GM23248 (cell line): ENCODE data around the gene REEP5. TPM values are rescaled to one million over a fixed set of nuclear protein-coding genes. Genes with fewer than 3 reads are reported as not detected.

Experiments
- DNase-seq: peaks from one replicate; pipeline ENCODE4 v3.0.0-alpha.2; 2015
- H2AFZ ChIP-seq: fragments of 200-600 bp; sonication (generic); 2 replicates; pipeline ENCODE4 v1.6.1; 2016; ENCODE audit warnings: antibody characterized with exemption
- H3F3A ChIP-seq: fragments of 200-600 bp; sonication (generic); 2 replicates; pipeline ENCODE4 v1.6.1; 2016; ENCODE audit warnings: mild to moderate bottlenecking, antibody characterized with exemption, mixed run types; ENCODE audit not compliant: insufficient read depth
- H3K27ac ChIP-seq: fragments of 200-600 bp; sonication (generic); 2 replicates; pipeline ENCODE4 v1.5.1; 2016; ENCODE audit warnings: mild to moderate bottlenecking
- H3K27me3 ChIP-seq: fragments of 200-600 bp; sonication (generic); replicated peaks from 2 replicates; pipeline ENCODE4 v1.6.1; 2016; ENCODE audit warnings: mild to moderate bottlenecking; ENCODE audit not compliant: insufficient read depth
- H3K36me3 ChIP-seq: fragments of 200-600 bp; sonication (generic); 2 replicates; pipeline ENCODE4 v1.6.1; 2016; ENCODE audit warnings: low read depth, mild to moderate bottlenecking
- H3K4me1 ChIP-seq: fragments of 200-600 bp; sonication (generic); 2 replicates; pipeline ENCODE4 v1.6.1; 2016; ENCODE audit warnings: mild to moderate bottlenecking; ENCODE audit not compliant: insufficient read depth
- H3K4me2 ChIP-seq: fragments of 200-600 bp; sonication (generic); one replicate; pipeline ENCODE4 v1.6.1; 2016; ENCODE audit warnings: mild to moderate bottlenecking; ENCODE audit not compliant: unreplicated experiment
- H3K4me3 ChIP-seq: fragments of 200-600 bp; sonication (generic); 2 replicates; pipeline ENCODE4 v1.5.1; 2016; ENCODE audit warnings: mild to moderate bottlenecking
- H3K79me2 ChIP-seq: fragments of 200-600 bp; sonication (generic); 2 replicates; pipeline ENCODE4 v1.6.1; 2016; ENCODE audit warnings: mild to moderate bottlenecking; ENCODE audit not compliant: insufficient read depth
- H3K9ac ChIP-seq: fragments of 200-600 bp; sonication (generic); 2 replicates; pipeline ENCODE4 v1.6.1; 2016; ENCODE audit warnings: mild to moderate bottlenecking
- H3K9me2 ChIP-seq: fragments of 200-600 bp; sonication (generic); 2 replicates; pipeline ENCODE4 v1.6.1; 2016; ENCODE audit warnings: mixed run types, mild to moderate bottlenecking, moderate library complexity; ENCODE audit not compliant: insufficient read depth
- H3K9me3 ChIP-seq: fragments of 200-600 bp; sonication (generic); one replicate; pipeline ENCODE4 v1.6.1; 2017; ENCODE audit warnings: low read depth
- H4K20me1 ChIP-seq: fragments of 200-600 bp; sonication (generic); 2 replicates; pipeline ENCODE4 v1.6.0; 2016; ENCODE audit not compliant: insufficient read depth
- EZH2 ChIP-seq: fragments of 200-600 bp; sonication (generic); IDR thresholded peaks from 2 replicates; pipeline ENCODE4 v1.6.1; 2018; ENCODE audit warnings: antibody characterized with exemption, mild to moderate bottlenecking; ENCODE audit not compliant: insufficient read depth, poor library complexity, severe bottlenecking
- EZH2phosphoT487 ChIP-seq: fragments of 200-600 bp; sonication (generic); IDR thresholded peaks from 2 replicates; pipeline ENCODE4 v1.6.1; 2018; ENCODE audit warnings: antibody characterized with exemption, moderate library complexity, mild to moderate bottlenecking, low read depth; ENCODE audit not compliant: insufficient read depth
- WGBS, 2 experiments: methylation state at CpG; one replicate each; pipeline ENCODE4 v1.1.6; 2015 to 2017; ENCODE audit warnings: low lambda C conversion rate in 2 of 2, low coverage in 1 of 2; ENCODE audit errors: missing lambda C conversion rate in 2 of 2; 5-methylcytosine and 5-hydroxymethylcytosine counted together
- in situ Hi-C: fragments of 300-500 bp; cut with MboI; formaldehyde crosslinking; loops from 2 replicates; pipeline ENCODE4 v1.15.0; 2020
- polyA plus RNA-seq: library from polyadenylated mRNA; unstranded; fragments of >200 nt; fragmentation: Nextera tagmentation; extraction: Ambion mirVana; gene quantifications from 2 replicates; pipeline ENCODE4 v1.2.1, GENCODE V29; 2016
- total RNA-seq: library from RNA; depleted of rRNA; stranded (reverse); fragments of >200 nt; shearing (Covaris generic); gene quantifications from 2 replicates; pipeline ENCODE4 v1.2.3, GENCODE V29; 2014

REEP5 gene
- total and polyA plus RNA-seq, 2 experiments from 2014 or later: 52.3 to 227 TPM

DNA sequence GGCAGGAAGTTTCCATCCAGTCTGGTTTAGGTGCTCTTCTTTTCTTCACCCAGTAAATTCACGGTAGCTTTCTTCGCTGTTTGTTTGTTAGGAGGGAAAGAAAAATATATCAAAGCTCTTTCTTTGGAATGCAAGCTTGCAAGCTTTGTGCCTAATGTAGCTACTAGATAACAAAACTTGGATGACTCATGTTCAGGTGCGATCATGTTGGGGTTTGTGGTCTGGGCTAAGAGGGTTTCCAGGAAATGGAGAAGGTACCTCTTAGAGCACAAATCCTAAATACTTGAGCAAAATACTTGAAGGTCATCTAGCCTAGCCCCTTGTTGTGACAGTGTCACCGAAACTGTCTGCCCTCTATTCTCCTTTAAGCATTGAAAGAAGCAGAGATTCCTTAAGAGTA, 43.3 kb downstream of the REEP5 start:
- 82 to 88% methylated on average over 4 of the region's 4 CpGs for WGBS, 2 experiments
- H4K20me1 ChIP-seq: no peaks in the 10 kb centered on the region

GRCh38 chr5:112878101-112878500, 43.9 kb downstream of the REEP5 start:
- no peak overlapping the region for H3K27ac ChIP-seq
- no peaks in the 10 kb centered on the region for H3K9me3 ChIP-seq
- peaks cover 33% of the 10 kb centered on the region for H3F3A ChIP-seq
- in situ Hi-C loops: no loop called here
- peaks cover 27% of the 10 kb centered on the region for H3K36me3 ChIP-seq
- no peaks in the 10 kb centered on the region for H3K4me1 ChIP-seq
- H4K20me1 ChIP-seq: no peaks in the 10 kb centered on the region
- DNase-seq: no peak
- no peak overlapping the region for H2AFZ ChIP-seq
- H3K27me3 ChIP-seq: no peaks in the 10 kb centered on the region
- no peak overlapping the region for H3K4me2 ChIP-seq
- WGBS, 2 experiments: 70 to 75% methylated on average over 4 of the region's 4 CpGs
- peaks cover 64% of the 10 kb centered on the region for H3K79me2 ChIP-seq
- no peak for TF ChIP-seq EZH2phosphoT487
- TF ChIP-seq EZH2: no peak
- H3K9ac ChIP-seq: no peak overlapping the region
- H3K4me3 ChIP-seq: no peak overlapping the region
- no peaks in the 10 kb centered on the region for H3K9me2 ChIP-seq

More for the DNA sequence above, 43.3 kb downstream of the REEP5 start:
- Histone ChIP-seq H3K4me1 (no peaks in the 10 kb centered on the region), H3K27me3 (no peaks in the 10 kb centered on the region), H3K9me2 (no peaks in the 10 kb centered on the region), H3K79me2 (peaks cover 65% of the 10 kb centered on the region), H3K4me2 (no peak overlapping the region), H3F3A (peaks cover 37% of the 10 kb centered on the region), H3K9me3 (no peaks in the 10 kb centered on the region), H3K9ac (no peak overlapping the region), H3K4me3 (no peak overlapping the region), H3K27ac (no peak overlapping the region), H3K36me3 (peaks cover 29% of the 10 kb centered on the region), H2AFZ (no peak overlapping the region)
- in situ Hi-C loops: no loop called here
- TF ChIP-seq EZH2 (no peak), EZH2phosphoT487 (no peak)
- DNase-seq: no peak

- no peak for DNase-seq
- Histone ChIP-seq H3K4me1 (no peaks in the 10 kb centered on the region), H2AFZ (no peak overlapping the region), H3K27me3 (no peaks in the 10 kb centered on the region), H3K4me3 (no peak overlapping the region), H3K4me2 (no peak overlapping the region), H3F3A (peaks cover 28% of the 10 kb centered on the region), H3K27ac (no peak overlapping the region), H3K79me2 (peaks cover 72% of the 10 kb centered on the region), H3K36me3 (peaks cover 28% of the 10 kb centered on the region), H4K20me1 (no peaks in the 10 kb centered on the region), H3K9ac (no peak overlapping the region), H3K9me2 (no peaks in the 10 kb centered on the region), H3K9me3 (no peaks in the 10 kb centered on the region)
- WGBS, 2 experiments: 59 to 64% methylated on average over 2 of the region's 2 CpGs
- TF ChIP-seq EZH2 (no peak), EZH2phosphoT487 (no peak)
- in situ Hi-C loops: no loop called here
Measured at GRCh38 chr5:112876362-112876761, 45.7 kb downstream of the REEP5 start.

- Histone ChIP-seq H3K9me3 (no peaks in the 10 kb centered on the region), H3K4me1 (no peaks in the 10 kb centered on the region), H3K4me3 (no peak overlapping the region), H3K9me2 (no peaks in the 10 kb centered on the region), H3K36me3 (peaks cover 52% of the 10 kb centered on the region), H3K4me2 (no peak overlapping the region), H3K79me2 (peaks cover 79% of the 10 kb centered on the region), H3K27me3 (no peaks in the 10 kb centered on the region), H3K27ac (no peak overlapping the region), H4K20me1 (no peaks in the 10 kb centered on the region), H3F3A (peaks cover 22% of the 10 kb centered on the region), H2AFZ (no peak overlapping the region), H3K9ac (no peak overlapping the region)
- TF ChIP-seq EZH2 (no peak), EZH2phosphoT487 (no peak)
- no peak for DNase-seq
- in situ Hi-C loops: no loop called here
- 75 to 77% methylated on average over 3 of the region's 3 CpGs for WGBS, 2 experiments
Measured at GRCh38 chr5:112870966-112871365, 51.1 kb downstream of the REEP5 start.

DNA sequence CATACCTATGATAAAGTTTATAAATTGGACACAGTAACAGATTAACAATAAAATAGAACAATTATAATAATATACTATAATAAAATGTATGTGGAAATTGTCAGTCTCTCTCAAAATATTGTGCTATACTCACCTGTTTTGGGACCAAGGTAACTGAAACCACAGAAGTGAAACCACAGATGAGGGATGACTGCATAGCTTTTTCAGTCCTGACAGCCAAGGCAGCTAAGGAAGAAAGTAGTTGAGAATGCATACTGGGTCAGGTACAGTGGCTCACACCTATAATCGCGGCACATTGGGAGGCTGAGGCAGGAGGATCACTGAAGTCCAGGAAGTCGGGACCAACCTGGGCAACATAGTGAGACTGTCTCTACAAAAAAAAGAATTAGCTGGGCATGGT, 52.1 kb downstream of the REEP5 start:
- Histone ChIP-seq H3K4me1 (no peaks in the 10 kb centered on the region), H4K20me1 (no peaks in the 10 kb centered on the region), H3K27me3 (no peaks in the 10 kb centered on the region), H3K9me2 (no peaks in the 10 kb centered on the region), H3K9ac (no peak overlapping the region), H3F3A (peaks cover 18% of the 10 kb centered on the region; the same call in 1 of the 2 replicates), H3K36me3 (peaks cover 52% of the 10 kb centered on the region), H3K79me2 (peaks cover 81% of the 10 kb centered on the region), H3K4me3 (no peak overlapping the region), H3K4me2 (no peak overlapping the region), H3K9me3 (no peaks in the 10 kb centered on the region), H3K27ac (no peak overlapping the region), H2AFZ (no peak overlapping the region)
- DNase-seq: no peak
- in situ Hi-C loops: no loop called here
- TF ChIP-seq EZH2phosphoT487 (no peak), EZH2 (no peak)
- 98 to 100% methylated on average over 3 of the region's 3 CpGs for WGBS, 2 experiments
